A673 (cell line): ENCODE data around the gene GPR39.

Experiments used
- CTCF ChIP-seq: fragments of 300-800, 200-600 bp; sonication (generic); conservative IDR thresholded peaks from 2 replicates; pipeline ENCODE4 v1.5.1; 2017; ENCODE audit warnings: low read depth, mild to moderate bottlenecking, antibody characterized with exemption, low read length, moderate library complexity, mixed read lengths
- EZH2 ChIP-seq: fragments of 200-600 bp; sonication (generic); IDR thresholded peaks from 2 replicates; pipeline ENCODE4 v1.6.1; 2017; ENCODE audit warnings: borderline replicate concordance, low read depth, mild to moderate bottlenecking, mixed read lengths, antibody characterized with exemption, low read length; ENCODE audit not compliant: poor library complexity, severe bottlenecking

- TF ChIP-seq CTCF (no peak), EZH2 (no peak)
Measured at GRCh38 chr2:132642415-132642814, 225.8 kb downstream of the GPR39 start.
